Glutamatergic neuron (in vitro differentiated cells): ENCODE measurements around the gene FOXF1. TPM values are rescaled to one million over a fixed set of nuclear protein-coding genes. Genes with fewer than 3 reads are reported as not detected.

Source experiments
- DNase-seq: peaks from one replicate; pipeline ENCODE4 v3.0.0; 2022
- H3K27ac Mint-ChIP-seq: one replicate; pipeline ENCODE4 v1.8.0; 2020; ENCODE audit warnings: mild to moderate bottlenecking, mixed read lengths, inconsistent platforms; ENCODE audit not compliant: unreplicated experiment
- H3K27me3 Mint-ChIP-seq: one replicate; pipeline ENCODE4 v1.8.0; 2020; ENCODE audit warnings: mild to moderate bottlenecking, moderate library complexity, mixed read lengths, inconsistent platforms; ENCODE audit not compliant: unreplicated experiment
- H3K36me3 Mint-ChIP-seq: one replicate; pipeline ENCODE4 v1.8.0; 2020; ENCODE audit warnings: mild to moderate bottlenecking, mixed read lengths, inconsistent platforms; ENCODE audit not compliant: unreplicated experiment
- H3K4me1 Mint-ChIP-seq: one replicate; pipeline ENCODE4 v1.8.0; 2020; ENCODE audit warnings: mild to moderate bottlenecking, low read depth, mixed read lengths, inconsistent platforms; ENCODE audit not compliant: unreplicated experiment
- H3K4me3 Mint-ChIP-seq: one replicate; pipeline ENCODE4 v1.8.0; 2020; ENCODE audit warnings: mild to moderate bottlenecking, mixed read lengths, inconsistent platforms; ENCODE audit not compliant: unreplicated experiment
- H3K9me3 Mint-ChIP-seq: one replicate; pipeline ENCODE4 v1.8.0; 2020; ENCODE audit warnings: mild to moderate bottlenecking, moderate library complexity, mixed read lengths, inconsistent platforms; ENCODE audit not compliant: unreplicated experiment
- CTCF ChIP-seq: fragments of 200-600 bp; sonication (generic); IDR thresholded peaks from one replicate; pipeline ENCODE4 v1.5.0; 2021; ENCODE audit not compliant: partially characterized antibody, unreplicated experiment
- total RNA-seq: library from RNA; stranded (reverse); fragmentation: NEBNext Ultra II Directional; extraction: Animal tissue kit (Norgen Biotek cat#: 25700); gene quantifications from one replicate; pipeline ENCODE4 v1.2.1, GENCODE V29; 2021; ENCODE audit not compliant: unreplicated experiment

The FOXF1 gene
- total RNA-seq, 1 donor from 2014 or later: not detected

DNA sequence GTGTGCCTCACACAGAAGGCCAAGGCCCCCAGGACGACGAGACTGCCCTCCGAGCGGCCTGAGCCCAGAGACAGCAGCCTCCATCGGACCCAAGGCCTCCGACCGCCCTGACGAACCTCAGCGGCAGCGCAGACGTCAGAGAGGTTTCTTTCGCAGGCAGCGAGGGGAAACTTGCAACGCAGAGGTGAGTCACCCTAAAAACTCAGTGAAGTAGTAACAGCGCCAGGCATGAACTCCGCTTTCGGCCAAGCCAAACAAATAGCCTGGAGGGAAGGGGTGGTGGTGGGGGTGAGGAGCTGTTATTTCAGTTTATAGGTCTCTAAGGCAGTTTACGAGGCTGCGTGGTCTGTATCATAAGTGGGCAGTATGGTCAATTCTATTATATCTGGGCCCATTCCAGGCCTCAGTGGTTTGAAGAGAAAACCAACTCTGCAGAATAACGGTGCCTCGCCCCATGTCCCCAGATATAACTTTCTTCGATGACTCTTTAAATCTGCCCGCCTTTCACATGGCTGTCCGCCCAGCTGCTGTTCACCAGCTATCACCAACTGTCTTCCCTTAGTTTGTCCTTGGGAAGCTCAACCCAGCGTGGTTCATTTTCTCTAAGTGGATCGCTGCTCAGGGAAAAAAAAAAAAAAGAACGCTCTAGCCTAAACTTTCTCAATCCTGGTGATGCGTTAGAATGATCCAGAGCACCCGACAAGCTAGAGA, 43.5 kb upstream of the FOXF1 start:
- Mint-ChIP-seq H3K4me1 (no peaks in the 10 kb centered on the region), H3K4me3 (no peak overlapping the region), H3K36me3 (peaks cover 8% of the 10 kb centered on the region), H3K9me3 (peaks cover 7% of the 10 kb centered on the region), H3K27ac (no peak overlapping the region), H3K27me3 (peaks cover 5% of the 10 kb centered on the region)
- no peak for TF ChIP-seq CTCF
- no peak for DNase-seq

GRCh38 chr16:86467490-86467889, 42.8 kb upstream of the FOXF1 start:
- H3K9me3 Mint-ChIP-seq: peaks cover 7% of the 10 kb centered on the region
- H3K4me3 Mint-ChIP-seq: no peak overlapping the region
- peaks cover 5% of the 10 kb centered on the region for H3K27me3 Mint-ChIP-seq
- H3K27ac Mint-ChIP-seq: no peak overlapping the region
- no peak for TF ChIP-seq CTCF
- DNase-seq: no peak
- no peaks in the 10 kb centered on the region for H3K4me1 Mint-ChIP-seq
- H3K36me3 Mint-ChIP-seq: peaks cover 11% of the 10 kb centered on the region

DNA sequence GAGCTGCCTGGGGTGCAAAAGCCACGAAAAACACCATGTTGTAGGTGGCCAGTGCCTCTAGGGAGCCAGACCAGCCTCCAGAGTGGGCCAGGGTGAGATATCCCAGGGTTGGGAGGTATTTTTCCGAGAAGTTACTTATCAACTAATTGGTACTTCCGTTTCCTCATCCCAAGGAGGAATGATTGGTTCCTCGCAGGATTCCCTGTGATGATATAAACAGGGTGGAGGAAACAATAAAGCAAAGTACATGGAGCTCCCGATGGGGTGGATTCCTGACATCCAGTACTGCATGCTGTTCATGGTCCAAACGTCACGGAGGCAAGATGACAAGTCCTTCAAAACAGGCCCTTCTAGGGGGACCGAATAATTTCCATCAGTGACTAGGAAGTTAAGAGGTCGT, 39.4 kb upstream of the FOXF1 start:
- no peak overlapping the region for H3K27ac Mint-ChIP-seq
- H3K27me3 Mint-ChIP-seq: peaks cover 2% of the 10 kb centered on the region
- TF ChIP-seq CTCF: no peak
- no peak for DNase-seq
- peaks cover 5% of the 10 kb centered on the region for H3K36me3 Mint-ChIP-seq
- H3K4me3 Mint-ChIP-seq: no peak overlapping the region
- peaks cover 3% of the 10 kb centered on the region for H3K9me3 Mint-ChIP-seq
- no peaks in the 10 kb centered on the region for H3K4me1 Mint-ChIP-seq

GRCh38 chr16:86471896-86472295, 38.4 kb upstream of the FOXF1 start:
- H3K4me3 Mint-ChIP-seq: no peak overlapping the region
- TF ChIP-seq CTCF: no peak
- H3K27ac Mint-ChIP-seq: no peak overlapping the region
- DNase-seq: no peak
- H3K4me1 Mint-ChIP-seq: no peaks in the 10 kb centered on the region
- H3K27me3 Mint-ChIP-seq: peaks cover 2% of the 10 kb centered on the region
- H3K9me3 Mint-ChIP-seq: peaks cover 3% of the 10 kb centered on the region
- H3K36me3 Mint-ChIP-seq: peaks cover 5% of the 10 kb centered on the region

- TF ChIP-seq CTCF: no peak
- H3K27me3 Mint-ChIP-seq: peaks cover 2% of the 10 kb centered on the region
Observed at GRCh38 chr16:86472366-86472765, 38.0 kb upstream of the FOXF1 start.

More at GRCh38 chr16:86472366-86472765, 38.0 kb upstream of the FOXF1 start:
- Mint-ChIP-seq H3K4me1 (peaks cover under 1% of the 10 kb centered on the region), H3K4me3 (no peak overlapping the region), H3K27ac (no peak overlapping the region), H3K36me3 (peaks cover 5% of the 10 kb centered on the region), H3K9me3 (peaks cover 2% of the 10 kb centered on the region)
- no peak for DNase-seq
